ENCODE data around the gene KDM8. TPM values are rescaled to one million over a fixed set of nuclear protein-coding genes. Genes with fewer than 3 reads are reported as not detected.

KDM8 gene
- total and polyA plus RNA-seq, 2 donors (not counting 3 experiments of a cell fraction or from before 2014, with no cell fraction given): 5.1 to 8.4 TPM

- no peak overlapping the region for H3K9ac ChIP-seq (replicated peaks; ENCODE audit: extremely low read depth, insufficient read depth, low read length)
- CTCF ChIA-PET: interaction anchor here (3.2 kb wide), 1 partner anchor 9 kb away, joined by 18 read pairs; no protein-coding TSS in a partner anchor
- H3K27ac ChIP-seq (ENCODE audit: insufficient read depth, low read depth, low read length): peak overlapping the region; percentile 96
Measured at GRCh38 chr16:27244363-27244755, 41.0 kb downstream of the KDM8 start.

More at GRCh38 chr16:27244363-27244755, 41.0 kb downstream of the KDM8 start:
- FAIRE-seq: no peak
- Histone ChIP-seq H2AFZ (ENCODE audit: low read depth, low read length) (no peak overlapping the region), H3K79me2 (ENCODE audit: control insufficient read depth, insufficient read depth, low read length) (no peaks in the 10 kb centered on the region), H3K27me3 (ENCODE audit: control insufficient read depth in 2 of 2, insufficient read depth in 2 of 2, low read length in 2 of 2) (no peaks in the 10 kb centered on the region), H3K4me1 (ENCODE audit: control insufficient read depth, extremely low read depth, insufficient read depth, low read length) (peaks cover 63% of the 10 kb centered on the region), H3K9me1 (replicated peaks; ENCODE audit: control insufficient read depth, extremely low read depth, insufficient read depth, low read length) (no peaks in the 10 kb centered on the region), H3K36me3 (ENCODE audit: control insufficient read depth in 2 of 2, extremely low read depth in 1 of 2, insufficient read depth in 2 of 2, low read length in 2 of 2) (no peaks in the 10 kb centered on the region), H3K4me3 (replicated peaks in 1 of 3; ENCODE audit: insufficient read depth in 1 of 3, low read depth in 1 of 3, low read length in 3 of 3) (no peak overlapping the region), H3K4me2 (ENCODE audit: insufficient read depth, low read length) (no peak overlapping the region), H3K9me3 (replicated peaks; ENCODE audit: control insufficient read depth, insufficient read depth, low read length) (no peaks in the 10 kb centered on the region), H4K20me1 (replicated peaks; ENCODE audit: control insufficient read depth, extremely low read depth, insufficient read depth, low read length) (no peaks in the 10 kb centered on the region)
- no TSS peak for BruUV-seq (replicated peaks)
- TF ChIP-seq POLR2AphosphoS5 (IDR thresholded peaks at IDR 0.05; ENCODE audit: insufficient read depth, low read depth, low read length) (no peak), EZH2 (IDR thresholded peaks at IDR 0.05; ENCODE audit: borderline replicate concordance, low read depth, low read length, severe bottlenecking) (no peak), POLR2A (IDR thresholded peaks at IDR 0.05; ENCODE audit: low read depth, low read length) (no peak), MAX (IDR thresholded peaks at IDR 0.05; ENCODE audit: insufficient read depth, insufficient read length) (no peak), JUN (IDR thresholded peaks at IDR 0.05; ENCODE audit: borderline replicate concordance, insufficient read depth, insufficient read length, low read depth) (no peak), GATA2 (IDR thresholded peaks at IDR 0.05; ENCODE audit: insufficient read depth, insufficient read length, low read depth, low read length) (no peak), MYC (IDR thresholded peaks at IDR 0.05; ENCODE audit: low read depth, low read length) (no peak), FOS (IDR thresholded peaks at IDR 0.05; ENCODE audit: borderline replicate concordance, insufficient read depth, low read length) (no peak)
- TF ChIP-seq, protein P1, sequence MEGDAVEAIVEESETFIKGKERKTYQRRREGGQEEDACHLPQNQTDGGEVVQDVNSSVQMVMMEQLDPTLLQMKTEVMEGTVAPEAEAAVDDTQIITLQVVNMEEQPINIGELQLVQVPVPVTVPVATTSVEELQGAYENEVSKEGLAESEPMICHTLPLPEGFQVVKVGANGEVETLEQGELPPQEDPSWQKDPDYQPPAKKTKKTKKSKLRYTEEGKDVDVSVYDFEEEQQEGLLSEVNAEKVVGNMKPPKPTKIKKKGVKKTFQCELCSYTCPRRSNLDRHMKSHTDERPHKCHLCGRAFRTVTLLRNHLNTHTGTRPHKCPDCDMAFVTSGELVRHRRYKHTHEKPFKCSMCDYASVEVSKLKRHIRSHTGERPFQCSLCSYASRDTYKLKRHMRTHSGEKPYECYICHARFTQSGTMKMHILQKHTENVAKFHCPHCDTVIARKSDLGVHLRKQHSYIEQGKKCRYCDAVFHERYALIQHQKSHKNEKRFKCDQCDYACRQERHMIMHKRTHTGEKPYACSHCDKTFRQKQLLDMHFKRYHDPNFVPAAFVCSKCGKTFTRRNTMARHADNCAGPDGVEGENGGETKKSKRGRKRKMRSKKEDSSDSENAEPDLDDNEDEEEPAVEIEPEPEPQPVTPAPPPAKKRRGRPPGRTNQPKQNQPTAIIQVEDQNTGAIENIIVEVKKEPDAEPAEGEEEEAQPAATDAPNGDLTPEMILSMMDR (IDR thresholded peaks at IDR 0.05; ENCODE audit: extremely low read depth in 1 of 2, insufficient read depth in 1 of 2, low read depth in 1 of 2, low read length in 2 of 2): no peak
- intact Hi-C loops (cut with micrococcal nuclease) (no loop called here), dilution Hi-C loops (cut with MboI; ENCODE audit: extremely low pct_ligation_motif_present, low sequenced_read_pairs) (no loop called here)
- POLR2A ChIA-PET: no interaction called here
- DNase-seq (ENCODE audit: low read depth, low spot score): no peak
